HG03558 (cell line): ENCODE data around the gene RIN3.

Experiments
- ATAC-seq: cut with Tn5 transposase; IDR thresholded peaks from one replicate; pipeline ENCODE4 v1.9.1; 2021; ENCODE audit warnings: moderate number of reproducible peaks; ENCODE audit not compliant: unreplicated experiment; ENCODE audit errors: extremely low read depth

RIN3 gene

DNA sequence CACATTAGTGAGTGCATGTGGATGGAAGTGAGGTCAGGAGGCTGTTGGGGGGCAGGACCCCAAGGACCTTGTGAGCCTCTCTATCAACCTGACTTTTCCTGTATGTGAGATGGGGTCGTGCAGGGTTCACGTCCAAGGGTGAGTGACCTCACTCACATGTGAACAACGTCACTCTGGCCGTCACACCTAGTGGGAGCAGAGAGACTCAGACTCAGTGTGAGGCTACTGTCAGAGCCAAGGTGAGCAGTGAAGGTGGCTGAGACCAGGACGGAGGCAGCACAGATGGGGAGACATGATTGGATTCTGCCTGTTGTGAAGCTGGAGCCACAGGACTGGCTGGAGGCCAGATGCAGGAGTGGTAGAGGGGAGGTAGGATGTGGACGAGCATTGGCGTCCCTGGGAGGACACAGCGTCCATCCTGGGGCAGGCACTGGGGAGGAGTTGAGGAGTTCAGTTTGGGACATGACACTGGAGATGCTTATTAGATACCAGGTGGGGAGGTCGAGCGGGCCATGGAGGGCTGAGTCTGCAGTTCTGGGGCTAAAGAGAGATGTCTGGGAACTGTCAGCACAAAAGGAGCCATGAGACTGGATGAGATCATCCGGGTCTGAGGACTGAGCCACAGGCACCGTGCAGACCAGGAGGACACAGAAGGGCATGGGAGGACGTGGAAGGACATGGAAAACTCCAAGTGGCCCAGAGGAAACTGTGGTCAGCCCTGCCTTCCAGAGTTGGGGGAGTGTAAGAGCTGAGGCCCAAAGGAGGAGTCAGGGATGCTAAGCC, 142.0 kb downstream of the RIN3 start:
- ATAC-seq: no peak

DNA sequence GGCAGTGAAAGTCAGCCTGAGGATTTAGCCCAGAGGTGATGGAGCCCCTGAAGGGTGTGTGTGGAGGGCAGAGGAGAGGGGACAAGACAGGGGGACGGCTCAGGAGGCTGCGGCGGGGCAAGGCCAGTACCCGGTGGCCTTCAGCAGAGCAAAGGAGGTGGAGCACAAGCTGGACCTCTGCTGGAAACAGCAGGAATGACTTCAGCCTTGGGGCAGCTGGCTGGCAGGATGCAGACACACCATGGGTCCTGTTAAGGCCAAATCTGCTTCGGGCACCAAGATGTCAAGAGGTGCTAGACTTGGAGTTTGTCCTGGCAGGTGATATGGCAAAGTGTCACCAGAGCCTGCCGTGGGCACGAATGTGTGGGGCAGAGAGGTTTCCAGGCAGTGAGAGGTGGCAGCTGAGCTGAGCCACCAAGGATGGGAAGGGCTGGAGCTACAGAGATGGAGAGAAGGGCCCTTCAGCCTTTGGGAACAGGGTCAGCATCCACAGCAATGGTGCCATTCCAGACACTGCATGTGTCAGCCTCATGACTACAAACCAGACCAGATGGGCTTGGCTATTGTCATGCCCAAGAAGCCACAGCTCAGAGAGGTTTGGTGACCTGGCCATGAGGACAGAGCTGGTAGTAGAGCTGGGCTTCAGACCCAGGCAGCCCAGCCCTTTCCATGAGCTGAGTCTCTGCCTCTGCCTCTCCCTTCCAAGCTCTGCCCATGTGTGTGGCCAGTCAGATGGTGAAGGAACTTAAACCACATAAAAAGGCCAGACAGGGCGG, 142.9 kb downstream of the RIN3 start:
- no peak for ATAC-seq

GRCh38 chr14:92657457-92658142, 144.0 kb downstream of the RIN3 start:
- no peak for ATAC-seq

- no peak for ATAC-seq
These were observed 144.6 kb downstream of the RIN3 start for GRCh38 chr14:92658160-92658559.

- no peak for ATAC-seq
These were observed 145.1 kb downstream of the RIN3 start for GRCh38 chr14:92658684-92659083.

DNA sequence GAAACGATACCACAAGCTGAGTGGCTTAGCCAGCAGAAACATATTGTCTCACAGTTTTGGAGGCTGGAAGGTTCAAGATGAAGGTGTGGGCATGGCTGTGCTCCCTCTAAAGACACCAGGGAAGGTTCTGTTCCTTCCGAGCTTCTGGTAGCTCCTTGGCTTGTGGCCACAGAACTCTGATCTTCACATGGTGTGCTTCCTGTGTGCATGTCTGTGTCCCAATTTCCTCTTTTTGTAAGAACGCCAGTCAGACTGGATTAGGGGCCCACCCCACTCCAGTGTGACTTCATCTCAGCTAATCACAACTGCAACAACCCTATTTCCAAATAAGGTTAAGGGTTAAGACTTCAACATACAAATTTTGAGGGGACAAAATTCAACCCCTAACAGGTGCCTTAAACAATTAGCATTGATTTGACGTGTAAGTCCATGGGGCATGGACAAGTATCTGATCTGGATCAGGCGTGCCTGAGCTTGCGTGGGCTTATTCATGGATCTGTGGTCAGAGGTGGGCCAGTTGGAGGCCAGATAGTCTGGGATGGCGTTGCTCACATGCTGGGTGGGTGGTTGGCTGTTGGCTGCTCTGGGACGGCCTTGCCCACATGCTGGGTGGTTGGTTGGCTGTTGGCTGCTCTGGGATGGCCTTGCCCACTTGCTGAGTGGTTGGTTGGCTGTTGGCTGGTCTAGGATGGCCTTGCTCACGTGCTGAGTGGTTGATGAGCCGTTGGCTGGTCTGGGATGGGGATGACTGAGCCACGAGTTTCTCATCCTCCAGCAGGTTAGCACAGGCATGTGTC, 146.4 kb downstream of the RIN3 start:
- ATAC-seq: no peak

DNA sequence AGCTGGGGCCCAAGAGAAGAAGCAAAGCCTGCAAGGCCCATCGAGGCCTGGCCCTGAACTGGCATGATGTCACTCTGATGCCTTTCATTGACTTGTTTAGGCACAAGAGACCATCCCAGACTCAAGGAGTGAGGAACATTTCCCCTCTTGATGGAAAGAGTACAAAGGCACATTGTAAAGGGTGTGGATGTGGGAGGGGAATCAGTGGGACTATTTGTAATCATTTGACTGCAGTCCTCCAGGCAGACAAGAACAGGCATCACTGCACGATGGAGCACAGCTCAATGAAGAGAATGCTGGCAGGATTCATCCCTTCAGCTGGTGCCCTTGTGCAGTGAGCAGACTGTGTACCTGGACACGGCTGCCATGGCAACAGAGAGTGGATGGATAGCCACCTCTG, 147.0 kb downstream of the RIN3 start:
- no peak for ATAC-seq

DNA sequence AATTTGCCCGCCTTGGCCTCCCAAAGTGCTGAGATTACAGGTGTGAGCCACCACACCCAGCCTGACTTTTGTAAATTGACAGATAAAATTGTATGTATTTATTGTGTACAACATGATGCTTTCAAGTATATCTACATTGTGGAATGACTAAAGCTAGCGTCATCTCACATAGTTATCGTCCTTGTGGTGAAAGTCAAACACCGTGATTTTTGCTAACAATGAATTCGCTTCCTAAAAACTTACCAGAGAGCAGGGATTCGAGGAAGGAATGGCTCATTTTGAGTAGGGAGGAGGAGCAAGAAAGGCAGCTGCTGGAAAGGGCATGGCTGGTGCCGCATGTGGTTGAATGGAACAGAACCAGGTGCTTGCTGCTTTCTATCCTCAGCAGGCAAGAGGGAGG, 149.5 kb downstream of the RIN3 start:
- no peak for ATAC-seq

DNA sequence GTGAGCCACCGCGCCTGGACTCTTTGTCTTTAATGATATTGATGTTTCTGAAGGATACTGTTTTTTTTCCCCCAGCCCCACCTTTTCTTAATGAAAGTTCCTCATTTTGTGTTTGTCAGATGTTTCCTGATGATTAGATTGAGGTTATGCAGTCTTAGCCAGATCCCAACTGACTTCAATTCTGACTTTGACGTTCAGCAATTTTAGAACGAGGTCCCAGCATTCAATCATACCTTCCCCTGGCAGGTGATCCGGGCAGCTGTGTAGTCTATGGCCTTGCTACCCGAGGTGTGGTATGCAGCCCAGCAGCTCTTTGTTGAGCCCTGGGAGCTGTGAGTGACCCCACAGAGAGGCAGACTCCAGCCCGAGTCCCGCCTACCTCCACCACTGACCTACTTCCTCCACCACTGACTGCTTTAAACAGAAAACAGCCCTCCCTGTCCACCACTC, 152.1 kb downstream of the RIN3 start:
- no peak for ATAC-seq

DNA sequence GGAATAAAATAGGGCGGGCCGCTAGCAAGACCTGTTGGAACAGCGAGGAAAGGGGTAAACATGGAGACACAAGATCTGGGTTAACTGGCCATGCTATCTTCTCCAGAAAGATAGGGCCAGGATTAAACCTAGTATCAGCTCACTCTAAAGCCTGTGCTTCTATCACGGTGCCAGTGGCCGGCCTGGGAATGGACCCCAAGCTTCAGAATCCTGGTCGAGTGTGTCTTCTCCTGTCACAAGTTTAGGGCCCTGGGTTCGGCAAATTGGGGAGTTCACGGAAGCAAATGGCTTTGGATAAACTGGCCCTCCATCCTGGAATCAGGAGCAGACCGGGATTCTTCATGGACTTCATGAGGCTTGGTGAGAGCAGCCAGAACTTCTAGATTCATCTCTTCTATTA, 152.7 kb downstream of the RIN3 start:
- no peak for ATAC-seq

DNA sequence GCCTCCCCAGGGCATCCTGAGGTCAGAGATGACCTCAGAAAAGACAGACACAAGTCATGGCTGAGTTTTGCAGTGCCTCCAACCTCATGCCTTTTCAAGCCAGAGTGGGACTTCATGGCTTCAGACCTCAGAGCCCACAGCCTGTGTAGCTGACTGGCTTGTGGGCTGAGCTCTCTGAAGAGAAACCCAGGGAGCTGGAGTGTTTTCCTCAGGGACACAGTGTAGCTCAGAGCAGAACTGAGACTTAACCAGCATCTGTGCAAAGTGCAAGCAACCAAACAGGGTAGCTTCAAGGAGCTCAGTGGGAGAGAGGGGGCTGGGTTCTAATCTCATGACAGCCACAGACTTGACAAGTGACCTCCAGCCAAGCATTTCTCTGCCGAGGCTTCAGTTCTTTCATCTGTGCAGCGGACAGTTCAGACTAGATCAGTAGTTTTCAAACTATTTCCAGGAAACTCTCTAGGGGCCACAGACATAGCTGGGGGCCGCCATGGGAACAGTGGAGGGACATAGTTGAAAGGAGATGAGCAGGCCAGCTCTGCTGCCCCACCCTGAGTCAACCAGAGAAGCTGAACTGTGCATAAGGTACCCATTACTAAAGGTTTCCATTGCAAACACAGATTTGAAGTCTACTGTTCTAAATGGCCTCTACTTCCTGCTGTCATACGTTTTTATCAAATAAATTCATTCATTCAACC, 154.8 kb downstream of the RIN3 start:
- no peak for ATAC-seq

DNA sequence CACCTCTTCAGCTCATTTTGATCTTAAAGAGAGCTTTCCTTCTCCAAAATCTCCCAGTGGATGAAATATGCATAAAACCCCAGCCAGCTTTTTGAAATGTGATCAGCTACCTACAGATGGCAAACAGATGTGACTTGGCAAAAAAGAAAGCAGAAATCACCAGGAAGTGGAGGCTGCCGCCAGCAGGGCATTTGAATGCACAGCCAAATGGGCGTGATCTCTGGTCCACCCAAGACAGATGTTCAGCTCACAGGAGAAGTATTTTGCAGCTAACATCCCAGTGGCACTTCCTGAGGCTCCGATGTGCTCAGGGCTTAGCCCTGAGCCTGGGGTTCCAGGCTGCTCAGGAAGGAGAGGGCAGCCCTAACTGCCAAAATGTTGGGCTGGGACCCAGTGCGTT, 156.6 kb downstream of the RIN3 start:
- ATAC-seq: no peak

- ATAC-seq: no peak
These were observed 157.2 kb downstream of the RIN3 start for GRCh38 chr14:92670643-92671366.

GRCh38 chr14:92673601-92674150, 160.1 kb downstream of the RIN3 start:
- ATAC-seq: no peak

DNA sequence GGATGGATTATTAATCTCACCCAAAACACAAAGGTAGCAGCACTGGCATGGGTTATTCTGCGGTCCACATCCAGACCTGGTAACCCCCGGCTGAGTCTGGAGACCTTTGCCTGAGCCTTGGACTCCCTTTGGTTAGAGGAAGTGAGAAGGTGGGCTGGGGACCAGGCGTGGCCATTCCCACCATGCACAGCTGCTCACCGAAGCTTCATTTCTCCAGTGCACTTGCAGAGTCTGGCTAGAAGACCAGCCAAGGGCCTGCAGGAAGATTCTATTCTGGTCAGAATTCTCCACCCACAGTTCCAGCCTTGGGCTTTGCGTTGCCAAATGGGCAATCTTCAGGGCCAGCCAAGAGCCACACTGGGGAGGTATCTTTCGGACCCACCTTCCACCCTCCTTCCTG, 161.8 kb downstream of the RIN3 start:
- ATAC-seq: no peak

GRCh38 chr14:92675976-92676375, 162.4 kb downstream of the RIN3 start:
- no peak for ATAC-seq

DNA sequence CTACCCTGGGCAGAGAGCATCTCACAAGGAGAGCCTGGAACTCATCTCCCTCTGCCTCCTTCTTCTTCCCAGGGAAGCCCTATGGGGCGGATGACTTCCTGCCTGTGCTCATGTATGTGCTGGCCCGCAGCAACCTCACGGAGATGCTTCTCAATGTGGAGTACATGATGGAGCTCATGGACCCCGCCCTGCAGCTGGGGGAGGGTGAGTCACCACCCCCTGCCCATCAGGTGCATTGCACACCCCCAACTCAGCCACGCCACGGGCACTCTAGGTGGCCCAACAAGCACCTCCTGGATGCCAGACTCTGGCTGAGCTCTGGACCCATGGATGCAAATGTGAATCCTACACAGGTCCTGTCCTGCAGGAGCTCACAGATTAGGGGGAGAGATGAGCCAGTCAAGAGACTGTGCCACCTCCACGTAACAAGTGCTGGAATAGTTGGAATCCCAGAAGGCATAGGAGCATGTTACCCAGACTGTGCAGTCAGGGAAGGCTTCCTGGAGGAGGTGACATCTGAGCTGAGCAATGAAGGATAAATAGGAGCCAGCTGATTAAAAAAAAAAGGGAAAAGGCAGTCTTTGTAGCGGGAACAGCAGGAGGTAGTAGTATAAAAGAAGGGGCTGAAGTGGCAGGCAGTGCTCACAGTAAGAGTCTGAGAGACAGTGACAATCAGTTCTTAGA, 163.0 kb downstream of the RIN3 start:
- ATAC-seq: no peak

- ATAC-seq: peak; percentile 55
These were observed 163.6 kb downstream of the RIN3 start for GRCh38 chr14:92677087-92677668.
